GM21423 (cell line): ENCODE measurements around the gene EPHA4.
A peak's percentile ranks its signal among the peaks of the same experiment; 100 is the strongest.

ENCODE experiments used
- ATAC-seq: cut with Tn5 transposase; IDR thresholded peaks from one replicate; pipeline ENCODE4 v1.9.1; 2021; ENCODE audit warnings: mild to moderate bottlenecking, moderate library complexity; ENCODE audit not compliant: unreplicated experiment

The EPHA4 gene

DNA sequence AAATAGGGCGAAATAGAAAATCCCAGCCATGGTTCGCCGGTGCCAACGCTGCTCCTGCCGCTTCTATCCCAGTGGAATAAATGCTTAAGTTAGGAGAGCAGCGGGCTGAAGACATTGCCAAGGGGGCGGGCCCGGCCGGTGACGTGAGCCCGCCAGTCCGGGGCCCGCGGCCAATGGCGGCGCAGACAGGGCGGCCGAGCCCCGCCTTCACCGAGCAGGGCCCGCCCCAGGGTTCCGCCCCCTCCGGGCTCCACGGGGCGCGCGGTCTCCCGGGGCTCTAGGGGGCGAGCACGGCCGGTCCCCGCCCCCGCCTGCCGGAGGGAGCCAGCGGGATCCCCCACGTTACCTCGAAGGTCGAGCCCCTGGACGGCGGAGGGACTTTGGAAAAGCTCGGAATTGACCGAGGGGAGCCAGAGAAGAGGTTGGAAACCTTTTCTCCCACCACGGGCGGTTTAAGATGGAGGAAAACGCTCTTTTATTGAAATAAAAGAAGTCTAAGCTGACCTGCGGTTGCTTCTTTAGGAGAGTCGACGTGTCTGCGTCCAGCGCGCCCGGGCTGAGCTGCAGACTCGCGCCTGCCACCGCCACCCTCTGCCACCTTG is at the start of gene EPHA4:
EPHA4 (minus strand) TSS at position 86 of the 602 bp plus-strand sequence; CDS start at position 30, 56 bp downstream.
- peak; percentile 89 for ATAC-seq

DNA sequence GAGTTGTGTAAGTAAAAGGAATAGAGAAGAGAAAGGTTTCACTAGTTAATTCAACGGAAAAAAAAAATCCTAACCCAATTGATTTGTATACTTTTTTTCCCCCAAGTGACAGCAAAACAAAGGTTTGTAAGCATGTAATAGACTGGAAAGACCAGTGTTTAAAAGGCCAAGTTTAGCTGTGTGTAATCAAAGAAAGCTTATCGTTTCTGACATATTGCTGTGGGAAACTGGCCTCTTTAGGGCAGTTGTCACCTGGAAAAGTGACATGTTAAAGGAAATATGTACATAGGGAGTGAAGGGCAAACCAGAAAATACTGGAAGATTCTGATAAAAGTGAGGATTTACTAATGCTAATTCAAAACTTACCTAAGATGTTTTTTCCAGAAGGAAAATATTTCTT is 45.9 kb upstream of the EPHA4 start:
- no peak for ATAC-seq

DNA sequence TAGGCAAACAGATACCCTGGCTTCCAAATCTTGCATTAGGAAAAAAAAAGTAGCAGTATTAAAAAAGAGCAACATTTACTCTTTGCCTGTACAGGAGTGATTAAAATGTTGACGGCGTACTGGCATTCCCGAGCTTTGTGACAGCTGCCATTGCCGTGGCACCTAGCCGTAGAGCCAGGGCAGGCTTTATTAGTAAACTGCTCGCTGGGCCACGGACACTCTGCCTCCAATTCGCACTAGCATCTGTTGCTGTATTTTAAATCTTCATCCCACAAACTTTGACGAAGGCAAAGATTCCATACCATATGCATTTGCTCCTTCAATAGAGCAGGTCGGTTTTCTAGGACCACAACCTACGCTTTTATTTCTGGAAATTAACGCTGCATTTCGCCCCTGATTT is 44.5 kb upstream of the EPHA4 start:
- ATAC-seq: no peak

GRCh38 chr2:221614274-221614673 is 42.2 kb upstream of the EPHA4 start:
- no peak for ATAC-seq

DNA sequence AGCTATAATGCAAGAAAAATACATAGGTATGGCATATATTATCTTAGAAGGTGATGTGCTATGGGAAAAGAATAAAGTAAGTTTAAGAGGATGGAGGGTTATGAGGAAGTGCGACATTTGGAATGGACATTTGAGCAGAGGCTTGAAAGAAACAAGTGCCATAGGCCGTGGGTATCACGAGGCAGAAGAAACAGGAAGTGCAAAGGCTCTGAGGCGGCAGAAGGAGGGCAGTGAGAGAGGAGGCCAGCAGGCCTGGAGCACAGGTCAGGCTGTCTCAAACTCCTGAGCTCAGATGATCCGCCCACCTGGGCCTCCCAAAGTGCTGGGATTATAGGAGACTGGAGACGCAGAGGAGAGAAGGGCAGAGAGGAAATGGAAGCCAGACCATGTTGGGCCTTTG is 40.7 kb upstream of the EPHA4 start:
- ATAC-seq: no peak

- ATAC-seq: no peak
Measured at GRCh38 chr2:221612161-221612560, 40.1 kb upstream of the EPHA4 start.

DNA sequence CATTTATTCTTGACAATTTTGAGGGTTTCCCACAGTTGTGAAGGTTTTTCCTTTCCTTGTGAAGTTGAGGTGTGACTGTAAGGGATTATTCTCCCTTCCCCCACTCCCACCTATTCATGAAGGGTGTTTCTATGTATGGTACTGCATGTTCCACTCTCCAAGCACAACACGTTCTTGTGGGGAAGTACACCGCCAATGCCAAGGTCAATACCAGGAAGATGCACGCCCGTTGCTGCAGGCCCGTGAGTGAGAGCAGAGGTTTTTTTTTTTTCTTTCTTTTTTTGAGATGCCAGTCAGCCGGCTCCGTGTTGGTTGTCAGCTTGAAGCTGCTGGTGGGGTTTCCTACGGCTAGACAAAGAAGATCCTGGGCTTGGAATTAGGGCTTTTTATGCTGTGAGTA is 38.6 kb upstream of the EPHA4 start:
- ATAC-seq: no peak

GRCh38 chr2:221610255-221610654 is 38.2 kb upstream of the EPHA4 start:
- no peak for ATAC-seq

DNA sequence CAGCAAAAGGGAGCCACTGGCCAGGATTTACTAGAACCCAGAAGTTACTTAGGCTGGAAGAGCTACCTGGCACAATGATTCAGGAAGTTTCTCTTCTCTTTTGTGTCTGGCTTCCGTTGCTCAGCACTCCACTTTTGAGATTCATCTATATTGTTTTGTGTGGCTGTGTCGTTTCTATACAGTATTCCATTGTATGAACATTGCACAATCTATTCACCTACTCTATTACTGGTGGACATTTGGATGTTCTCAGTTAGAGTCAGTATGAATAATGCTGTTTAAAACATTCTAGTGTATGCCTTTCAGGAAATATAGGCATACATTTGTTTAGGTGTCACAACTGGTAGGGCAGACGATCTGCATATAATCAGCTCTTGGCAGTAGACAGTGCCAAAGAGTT is 36.3 kb upstream of the EPHA4 start:
- no peak for ATAC-seq

DNA sequence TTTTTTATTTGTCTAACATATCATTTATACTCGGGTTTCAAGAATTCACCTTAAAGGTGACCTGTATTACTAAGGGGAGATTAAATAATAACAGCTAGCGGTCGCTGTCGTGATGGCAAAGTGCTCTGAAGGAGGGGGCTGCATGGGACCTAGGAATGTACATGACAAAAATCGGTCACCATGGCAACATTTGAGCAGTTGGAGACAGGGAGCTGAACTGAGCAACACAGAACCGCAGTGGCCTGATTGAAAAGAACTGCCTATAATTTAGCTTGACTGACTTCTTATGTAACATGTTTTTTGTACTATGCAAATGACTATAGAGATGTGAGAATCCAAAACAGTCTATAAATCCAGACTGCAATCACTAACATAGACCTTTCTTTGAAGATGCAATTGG is 34.3 kb upstream of the EPHA4 start:
- ATAC-seq: no peak

GRCh38 chr2:221605751-221606240 is 33.7 kb upstream of the EPHA4 start:
- no peak for ATAC-seq

GRCh38 chr2:221602938-221603337 is 30.8 kb upstream of the EPHA4 start:
- no peak for ATAC-seq

- no peak for ATAC-seq
Measured at GRCh38 chr2:221601376-221601775, 29.3 kb upstream of the EPHA4 start.

- ATAC-seq: no peak
Measured at GRCh38 chr2:221600388-221600787, 28.3 kb upstream of the EPHA4 start.

DNA sequence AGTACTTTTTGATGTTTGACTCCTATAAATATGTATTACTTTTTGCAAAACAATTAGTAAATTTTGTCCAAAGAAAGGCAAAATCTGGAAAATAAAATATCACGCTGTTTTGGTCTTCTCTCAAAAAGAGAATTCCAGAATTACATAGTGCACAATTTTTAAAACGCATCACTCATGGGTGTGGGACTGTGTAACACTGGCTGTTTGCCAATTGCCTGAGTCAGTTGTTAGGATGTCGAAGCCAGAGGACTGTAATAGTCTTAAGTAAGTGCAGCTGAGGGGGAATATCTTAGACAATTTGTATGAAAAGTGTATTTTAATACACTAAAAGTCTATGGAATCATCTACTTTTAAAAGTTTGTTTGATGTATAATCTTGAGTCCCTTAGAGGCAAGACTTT is 24.1 kb upstream of the EPHA4 start:
- no peak for ATAC-seq

DNA sequence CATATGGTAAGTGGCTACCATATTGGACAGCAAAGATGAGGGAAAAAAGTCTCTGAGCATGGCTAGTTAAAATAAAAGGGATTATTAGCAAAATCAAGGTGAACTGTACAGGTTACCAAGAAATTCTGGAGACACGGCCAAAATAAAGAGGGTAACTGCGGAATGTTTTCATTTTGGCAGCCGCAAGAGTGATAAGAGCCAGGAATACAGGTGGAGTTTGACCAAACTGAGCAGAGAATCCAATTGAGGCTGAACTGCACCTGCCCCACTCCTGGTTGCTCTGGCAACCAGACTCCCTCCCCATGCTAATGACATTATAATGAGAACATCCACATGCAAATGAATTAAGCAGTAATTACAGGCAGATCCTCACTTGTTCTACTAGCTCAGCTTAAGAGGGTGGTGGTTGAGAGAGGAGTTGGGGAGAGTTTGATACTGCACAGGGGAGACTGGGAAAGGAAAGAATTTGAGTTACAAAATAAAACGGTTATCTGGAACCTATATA is 18.8 kb upstream of the EPHA4 start:
- no peak for ATAC-seq

DNA sequence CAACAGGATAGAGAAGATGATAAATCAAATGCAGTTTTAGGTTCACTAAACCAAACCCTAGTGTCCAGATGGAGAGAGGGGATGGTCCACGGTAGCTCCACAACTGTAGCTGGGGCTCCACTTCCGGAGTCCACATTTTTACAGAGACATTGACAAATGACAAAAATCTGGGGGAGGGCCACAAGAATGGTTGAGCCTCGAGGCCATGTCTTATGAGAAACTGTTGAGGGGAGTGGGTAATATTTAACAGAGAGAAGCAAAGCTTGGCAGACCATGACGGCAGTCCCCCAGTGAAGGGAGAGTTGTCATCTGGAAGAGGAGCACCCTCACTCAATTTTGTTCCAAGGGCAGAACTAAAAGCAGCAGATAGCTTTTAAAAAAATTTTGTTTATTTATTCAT is 17.6 kb upstream of the EPHA4 start:
- no peak for ATAC-seq

GRCh38 chr2:221588306-221588985 is 16.3 kb upstream of the EPHA4 start:
- no peak for ATAC-seq

GRCh38 chr2:221581986-221582385 is 9.9 kb upstream of the EPHA4 start:
- ATAC-seq: no peak

- ATAC-seq: no peak
Measured at GRCh38 chr2:221574231-221574570, 2.1 kb upstream of the EPHA4 start.

DNA sequence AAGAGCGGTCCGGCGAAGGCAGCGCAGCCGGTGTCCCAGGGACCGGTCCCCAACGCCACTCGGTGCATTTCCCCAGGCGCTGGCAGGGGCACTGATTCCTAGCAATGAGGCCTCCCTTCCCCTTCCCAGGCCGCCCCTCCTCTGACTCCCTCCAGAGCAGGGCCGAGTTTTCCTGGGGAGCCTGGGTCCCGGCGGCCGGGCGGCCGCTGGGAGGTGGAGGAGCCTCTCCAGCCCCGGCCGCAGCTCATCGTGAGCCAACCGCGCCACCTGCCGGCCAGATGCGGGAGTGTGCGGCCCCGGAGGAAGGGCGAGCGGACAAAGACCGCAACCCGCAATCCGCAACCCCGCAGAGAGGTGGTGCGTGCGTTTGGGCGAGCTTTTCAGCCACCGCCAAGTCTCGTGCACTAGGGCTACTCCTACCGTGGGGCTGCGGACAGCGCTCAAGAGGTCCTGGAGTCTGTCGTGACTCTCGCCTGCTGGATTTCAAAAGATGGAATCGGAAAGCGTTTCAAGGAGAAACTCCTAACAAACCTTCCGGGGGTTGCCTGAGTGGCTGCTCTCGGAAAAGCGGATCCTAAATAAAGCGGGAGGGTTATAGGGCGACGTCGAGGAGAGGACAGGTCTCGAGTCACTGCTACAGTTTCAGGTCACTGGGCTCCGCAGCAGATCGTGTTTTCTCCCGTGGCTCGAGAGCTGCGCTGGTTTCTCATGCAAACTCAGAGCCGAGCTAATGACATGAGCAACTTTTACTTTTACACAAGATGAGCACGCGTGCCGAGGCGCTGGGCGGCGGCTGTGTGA is 1.5 kb upstream of the EPHA4 start:
- peak; percentile 57 for ATAC-seq
